PC-3 (cell line): ENCODE measurements around the gene TTF1. TPM values are rescaled to one million over a fixed set of nuclear protein-coding genes. Genes with fewer than 3 reads are reported as not detected.
"Not testable (repeated sequence)": the region's sequence is repeated elsewhere in the genome, so short reads cannot be mapped to it uniquely, and the experiment has no call there.

Experiments
- ATAC-seq: fragments of 200-7000 bp; cut with Tn5 transposase; 2 replicates; pipeline ENCODE4 v1.9.1; 2020; ENCODE audit warnings: mild to moderate bottlenecking, moderate library complexity
- BruUV-seq: library from RNA; stranded (reverse); fragments of 400-500 nt; replicated peaks from 2 replicates; lab custom pipeline; 2021; lab: Mats Ljungman, UMichigan
- CTCF ChIA-PET: fragments of 300-600 bp; sonication (Branson Sonifier 250); formaldehyde crosslinking; loops from one replicate; lab custom pipeline; 2022; ENCODE audit warnings: antibody characterized with exemption; lab: Charles Lee
- POLR2A ChIA-PET: fragments of 300-600 bp; sonication (Branson Sonifier 250); formaldehyde crosslinking; loops from one replicate; lab custom pipeline; 2022; ENCODE audit warnings: antibody characterized with exemption; ENCODE audit not compliant: unreplicated experiment; lab: Charles Lee
- DNase-seq: peaks from one replicate; pipeline ENCODE4 v3.0.0-alpha.2; 2015
- H2AFZ ChIP-seq: fragments of 300-600 bp; sonication (generic); 2 replicates; pipeline ENCODE4 v1.6.0; 2016; ENCODE audit warnings: antibody characterized with exemption, low read length
- H3F3A ChIP-seq: fragments of 300-600 bp; sonication (generic); one replicate; pipeline ENCODE4 v1.6.0; 2017; ENCODE audit warnings: antibody characterized with exemption, low read length, control low read depth, mild to moderate bottlenecking; ENCODE audit not compliant: unreplicated experiment
- H3K27ac ChIP-seq: fragments of 300-600 bp; sonication (generic); 2 replicates; pipeline ENCODE4 v1.5.1; 2016; ENCODE audit warnings: mild to moderate bottlenecking, low read length
- H3K27me3 ChIP-seq: fragments of 300-600 bp; sonication (generic); 2 replicates; pipeline ENCODE4 v1.6.1; 2016; ENCODE audit warnings: low read length, mixed read lengths
- H3K36me3 ChIP-seq: fragments of 300-600 bp; sonication (generic); 2 replicates; pipeline ENCODE4 v1.6.1; 2016; ENCODE audit warnings: low read depth, mixed run types, low read length, mixed read lengths
- H3K4me1 ChIP-seq: fragments of 300-600 bp; sonication (generic); 2 replicates; pipeline ENCODE4 v1.5.1; 2016; ENCODE audit warnings: low read length; ENCODE audit not compliant: insufficient read depth
- H3K4me2 ChIP-seq: fragments of 300-600 bp; sonication (generic); 2 replicates; pipeline ENCODE4 v1.6.0; 2016; ENCODE audit warnings: low read length
- H3K4me3 ChIP-seq: fragments of 300-600 bp; sonication (generic); 2 replicates; pipeline ENCODE4 v1.5.1; 2016; ENCODE audit warnings: mild to moderate bottlenecking, low read length, mixed read lengths
- H3K79me2 ChIP-seq: fragments of 300-600 bp; sonication (generic); 2 replicates; pipeline ENCODE4 v1.6.1; 2017; ENCODE audit warnings: low read length, mixed read lengths
- H3K9ac ChIP-seq: fragments of 300-600 bp; sonication (generic); 2 replicates; pipeline ENCODE4 v1.6.0; 2016; ENCODE audit warnings: mild to moderate bottlenecking, low read length
- H3K9me2 ChIP-seq: fragments of 300-600 bp; sonication (generic); replicated peaks from 2 replicates; pipeline ENCODE4 v1.6.1; 2016; ENCODE audit warnings: mixed run types, low read length, mixed read lengths
- H3K9me3 ChIP-seq: fragments of 300-600 bp; sonication (generic); 2 replicates; pipeline ENCODE4 v1.6.1; 2016; ENCODE audit warnings: low read length, mixed read lengths
- H4K20me1 ChIP-seq: fragments of 300-600 bp; sonication (generic); 2 replicates; pipeline ENCODE4 v1.6.1; 2016; ENCODE audit warnings: low read length, mixed read lengths
- CTCF ChIP-seq: fragments of 300-600 bp; sonication (generic); conservative IDR thresholded peaks from 2 replicates; pipeline ENCODE4 v1.5.1; 2017; ENCODE audit warnings: antibody characterized with exemption, low read depth, mild to moderate bottlenecking, low read length
- EZH2 ChIP-seq: fragments of 300-600 bp; sonication (generic); IDR thresholded peaks from one replicate; pipeline ENCODE4 v1.6.1; 2017; ENCODE audit warnings: antibody characterized with exemption, mild to moderate bottlenecking, low read length; ENCODE audit not compliant: unreplicated experiment
- EZH2phosphoT487 ChIP-seq: fragments of 300-600 bp; sonication (generic); IDR thresholded peaks from 2 replicates; pipeline ENCODE4 v1.6.1; 2018; ENCODE audit warnings: mild to moderate bottlenecking, antibody characterized with exemption, low read length, borderline replicate concordance
- intact Hi-C: fragments of 100-400 bp; cut with micrococcal nuclease; formaldehyde crosslinking; loops from 2 replicates; pipeline ENCODE4 v1.9.0; 2023
- total RNA-seq: library from RNA; depleted of rRNA; stranded (reverse); fragments of >200 nt; gene quantifications from 2 replicates; pipeline ENCODE4 v1.2.3, GENCODE V29; 2014

Gene TTF1
- total RNA-seq, 1 experiment from 2014 or later: 9.6 TPM

- Histone ChIP-seq H4K20me1 (no peaks in the 10 kb centered on the region), H3K4me3 (no peak overlapping the region), H3K79me2 (no peaks in the 10 kb centered on the region), H3F3A (no peaks in the 10 kb centered on the region), H3K9ac (no peak overlapping the region), H3K4me2 (no peak overlapping the region), H3K4me1 (no peaks in the 10 kb centered on the region), H3K36me3 (peaks cover 14% of the 10 kb centered on the region), H3K9me2 (no peaks in the 10 kb centered on the region), H3K27ac (no peak overlapping the region), H3K9me3 (no peaks in the 10 kb centered on the region), H3K27me3 (no peaks in the 10 kb centered on the region), H2AFZ (no peak overlapping the region)
- no peak for ATAC-seq
- ChIA-PET CTCF (no interaction called here), POLR2A (no interaction called here)
- intact Hi-C loops: no loop called here
- no TSS peak for BruUV-seq
- DNase-seq: no peak
- TF ChIP-seq EZH2 (no peak), EZH2phosphoT487 (no peak), CTCF (no peak)
These were observed 22.3 kb downstream of the TTF1 start for GRCh38 chr9:132384376-132384775.

- H3K4me3 ChIP-seq: no peak overlapping the region
- H3K27ac ChIP-seq: no peak overlapping the region
- no peak for TF ChIP-seq EZH2phosphoT487
- no peak for TF ChIP-seq EZH2
- no peak for TF ChIP-seq CTCF
- no peak overlapping the region for H3K4me2 ChIP-seq
- BruUV-seq: no TSS peak
- H3K27me3 ChIP-seq: no peaks in the 10 kb centered on the region
- H3K36me3 ChIP-seq: peaks cover 19% of the 10 kb centered on the region
- H3F3A ChIP-seq: no peaks in the 10 kb centered on the region
- no peaks in the 10 kb centered on the region for H3K9me3 ChIP-seq
- no peak for DNase-seq
- ATAC-seq: no peak
- H3K4me1 ChIP-seq: no peaks in the 10 kb centered on the region
- no peaks in the 10 kb centered on the region for H3K79me2 ChIP-seq
- POLR2A ChIA-PET: no interaction called here
- CTCF ChIA-PET: no interaction called here
- no peak overlapping the region for H3K9ac ChIP-seq
- intact Hi-C loops: no loop called here
- H3K9me2 ChIP-seq: no peaks in the 10 kb centered on the region
- H4K20me1 ChIP-seq: no peaks in the 10 kb centered on the region
- no peak overlapping the region for H2AFZ ChIP-seq
These were observed 23.2 kb downstream of the TTF1 start for GRCh38 chr9:132383462-132383883.

- no peaks in the 10 kb centered on the region for H3K4me1 ChIP-seq
- H3K9ac ChIP-seq: no peak overlapping the region
- BruUV-seq: no TSS peak
- H3K9me2 ChIP-seq: no peaks in the 10 kb centered on the region
- H3K27ac ChIP-seq: no peak overlapping the region
- ChIA-PET POLR2A (no interaction called here), CTCF (no interaction called here)
- H3K27me3 ChIP-seq: no peaks in the 10 kb centered on the region
- ATAC-seq: no peak
- peaks cover 13% of the 10 kb centered on the region for H3K36me3 ChIP-seq
- DNase-seq: no peak
- intact Hi-C loops: no loop called here
- H3K4me2 ChIP-seq: no peak overlapping the region
- H3K9me3 ChIP-seq: no peaks in the 10 kb centered on the region
- no peaks in the 10 kb centered on the region for H3F3A ChIP-seq
- H4K20me1 ChIP-seq: no peaks in the 10 kb centered on the region
- no peak overlapping the region for H3K4me3 ChIP-seq
- H2AFZ ChIP-seq: no peak overlapping the region
- TF ChIP-seq CTCF: no peak
- TF ChIP-seq EZH2: no peak
- TF ChIP-seq EZH2phosphoT487: no peak
- no peaks in the 10 kb centered on the region for H3K79me2 ChIP-seq
These were observed 24.6 kb downstream of the TTF1 start for GRCh38 chr9:132381966-132382541.

- H3K9ac ChIP-seq, POLR2A ChIA-PET, H2AFZ ChIP-seq, H3K79me2 ChIP-seq, H3K4me3 ChIP-seq, H3K9me3 ChIP-seq, intact Hi-C loops, H3F3A ChIP-seq, BruUV-seq, H3K9me2 ChIP-seq, H3K27me3 ChIP-seq, DNase-seq, H3K4me2 ChIP-seq, H3K4me1 ChIP-seq, H3K27ac ChIP-seq, CTCF ChIA-PET, ATAC-seq, H4K20me1 ChIP-seq: not testable (repeated sequence)
- H3K36me3 ChIP-seq: peaks cover 20% of the 10 kb centered on the region
These were observed 28.2 kb downstream of the TTF1 start for GRCh38 chr9:132378416-132378815.
